ENCODE data around the gene PPARG.

GRCh38 chr3:12343047-12343501, 54.2 kb downstream of the PPARG start:
- TF ChIP-seq EZH2phosphoT487 (IDR thresholded peaks at IDR 0.05; ENCODE audit: borderline replicate concordance, low read length) (no peak), CTCF (IDR thresholded peaks at IDR 0.05; ENCODE audit: low read depth, low read length, poor library complexity, severe bottlenecking) (no peak)

Data from DOHH2 (cell line).